NCI-H2196 (cell line): ENCODE results near the gene CCNL1.
"Not testable (repeated sequence)": the region's sequence is repeated elsewhere in the genome, so short reads cannot be mapped to it uniquely, and the experiment has no call there.

Experiments
- DNase-seq: peaks from one replicate; lab custom pipeline; 2025; ENCODE audit not compliant: unreplicated experiment; lab: John Stamatoyannopoulos, UW

Gene CCNL1

GRCh38 chr3:157104928-157105652 is 54.9 kb downstream of the CCNL1 start:
- DNase-seq, result peak; percentile 75

GRCh38 chr3:157104521-157104920 is 55.4 kb downstream of the CCNL1 start:
- DNase-seq, result no peak

DNA sequence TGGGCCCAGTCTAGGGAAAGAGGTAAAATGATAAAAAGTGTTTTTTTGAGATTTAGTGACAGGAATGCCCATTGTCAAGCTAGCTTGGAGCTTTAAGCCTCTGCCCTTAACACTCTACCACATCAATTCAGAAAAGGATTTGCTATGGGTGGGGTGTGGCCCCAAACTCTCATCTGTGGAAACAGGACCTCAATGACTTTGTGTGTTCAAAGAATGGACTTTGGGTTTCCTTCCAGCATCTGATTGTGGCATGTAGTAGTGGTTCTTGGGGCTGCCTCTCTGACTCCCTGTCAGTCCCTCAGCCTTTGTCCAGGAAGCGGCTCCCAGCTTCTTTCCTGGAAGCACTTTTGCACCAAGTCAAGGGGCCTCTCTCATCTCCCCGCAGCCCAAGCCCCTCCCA is 56.1 kb downstream of the CCNL1 start:
- DNase-seq, result no peak

DNA sequence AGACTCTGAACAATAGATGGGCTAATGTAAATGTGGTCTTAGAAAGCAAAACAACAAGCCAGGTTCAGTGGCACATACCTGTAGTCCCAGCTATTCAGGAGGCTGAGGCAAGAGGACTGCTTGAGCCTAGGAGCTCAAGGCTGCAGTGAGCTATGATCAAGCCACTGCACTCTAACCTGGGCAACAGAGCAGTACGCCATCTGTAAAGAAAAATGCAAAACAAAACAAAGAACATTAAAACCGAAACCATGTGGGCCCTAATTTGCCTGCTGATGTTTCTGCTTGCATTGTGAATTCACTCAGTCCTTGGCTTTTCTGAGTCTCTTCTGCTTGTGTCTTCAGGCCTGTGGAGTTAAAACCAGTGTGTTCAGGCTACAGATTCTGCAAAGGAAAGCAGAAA is 56.7 kb downstream of the CCNL1 start:
- no peak for DNase-seq

DNA sequence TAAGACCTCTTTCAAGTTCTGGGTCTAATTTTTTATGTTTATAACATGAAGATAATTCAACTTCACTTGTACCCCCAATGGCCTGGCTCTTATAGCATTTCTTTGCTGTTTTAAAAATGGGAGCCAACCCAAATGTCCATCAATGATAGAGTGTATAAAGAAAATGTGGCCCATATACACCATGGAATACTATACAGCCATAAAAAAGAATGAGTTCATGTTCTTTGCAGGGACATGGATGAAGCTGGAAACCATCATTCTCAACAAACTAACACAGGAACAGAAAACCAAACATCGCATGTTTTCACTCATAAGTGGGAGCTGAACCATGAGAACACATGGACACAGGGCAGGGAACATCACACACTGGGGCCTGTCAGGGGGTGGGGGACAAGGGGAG is 57.4 kb downstream of the CCNL1 start:
- not testable (repeated sequence) for DNase-seq

GRCh38 chr3:157102098-157102497 is 57.8 kb downstream of the CCNL1 start:
- DNase-seq, result no peak

DNA sequence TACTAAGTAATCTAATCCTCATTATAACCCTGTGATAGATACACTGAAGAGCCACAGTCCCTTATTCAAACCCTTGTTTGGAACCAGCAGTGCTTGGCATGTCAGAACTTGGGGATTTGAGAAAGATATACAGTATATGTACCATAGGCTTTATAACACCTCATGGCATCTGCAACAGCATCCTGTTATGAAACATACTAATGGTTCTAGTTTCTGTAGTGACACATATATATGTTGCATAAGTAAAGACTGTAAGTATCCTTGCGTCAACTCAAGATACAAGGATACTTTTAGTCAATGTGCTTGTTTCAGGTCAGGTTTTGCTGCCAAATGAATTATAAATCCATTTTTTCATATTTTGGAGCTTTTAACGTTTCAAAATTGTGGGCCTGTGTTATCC is 58.5 kb downstream of the CCNL1 start:
- DNase-seq, result no peak

- no peak for DNase-seq
These were observed 59.1 kb downstream of the CCNL1 start for GRCh38 chr3:157100608-157101396.

GRCh38 chr3:157100096-157100477 is 59.9 kb downstream of the CCNL1 start:
- DNase-seq, result no peak

- no peak for DNase-seq
These were observed 60.4 kb downstream of the CCNL1 start for GRCh38 chr3:157099326-157100095.

- DNase-seq, result no peak
These were observed 61.1 kb downstream of the CCNL1 start for GRCh38 chr3:157098823-157099185.

DNA sequence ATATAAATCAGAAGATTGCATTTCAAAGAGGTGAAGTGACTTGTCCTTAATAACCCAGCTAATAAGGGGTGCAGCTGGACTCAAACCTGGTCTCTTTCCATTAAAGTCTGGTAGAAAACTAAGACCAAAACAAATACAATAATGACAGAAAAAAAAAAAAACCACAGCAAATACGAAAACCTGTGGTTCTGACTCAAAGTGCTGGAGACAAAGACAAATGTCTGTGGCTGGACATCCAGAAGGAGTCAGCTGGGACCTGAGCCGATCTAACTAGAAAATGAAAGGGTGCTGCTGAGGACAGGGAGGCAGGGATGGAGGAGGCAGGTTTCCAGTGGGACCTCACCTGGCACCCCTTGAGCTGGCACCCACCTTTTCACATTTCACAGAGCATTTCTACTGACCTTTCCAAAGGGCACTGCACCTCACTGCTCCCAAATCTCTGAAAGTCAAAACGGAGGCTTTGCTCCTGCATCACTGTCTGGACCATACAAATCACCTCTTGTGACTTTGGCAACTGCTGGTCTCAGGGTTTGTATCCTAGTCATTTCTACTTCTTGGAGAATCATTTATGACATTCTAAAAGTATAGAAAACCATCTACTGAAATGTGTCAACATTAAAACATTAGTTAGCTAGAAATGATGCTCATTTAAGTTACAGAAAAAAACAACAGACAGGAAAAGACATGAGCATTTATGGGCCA is 61.7 kb downstream of the CCNL1 start:
- no peak for DNase-seq
